ENCODE measurements around the gene ZNF688.
A peak's percentile ranks its signal among the peaks of the same experiment; 100 is the strongest.
"Not testable (repeated sequence)": the region's sequence is repeated elsewhere in the genome, so short reads cannot be mapped to it uniquely, and the experiment has no call there.

The ZNF688 gene

GRCh38 chr16:30555315-30556124 lies 16.0 kb downstream of the ZNF688 start:
- no peak for DNase-seq

DNA sequence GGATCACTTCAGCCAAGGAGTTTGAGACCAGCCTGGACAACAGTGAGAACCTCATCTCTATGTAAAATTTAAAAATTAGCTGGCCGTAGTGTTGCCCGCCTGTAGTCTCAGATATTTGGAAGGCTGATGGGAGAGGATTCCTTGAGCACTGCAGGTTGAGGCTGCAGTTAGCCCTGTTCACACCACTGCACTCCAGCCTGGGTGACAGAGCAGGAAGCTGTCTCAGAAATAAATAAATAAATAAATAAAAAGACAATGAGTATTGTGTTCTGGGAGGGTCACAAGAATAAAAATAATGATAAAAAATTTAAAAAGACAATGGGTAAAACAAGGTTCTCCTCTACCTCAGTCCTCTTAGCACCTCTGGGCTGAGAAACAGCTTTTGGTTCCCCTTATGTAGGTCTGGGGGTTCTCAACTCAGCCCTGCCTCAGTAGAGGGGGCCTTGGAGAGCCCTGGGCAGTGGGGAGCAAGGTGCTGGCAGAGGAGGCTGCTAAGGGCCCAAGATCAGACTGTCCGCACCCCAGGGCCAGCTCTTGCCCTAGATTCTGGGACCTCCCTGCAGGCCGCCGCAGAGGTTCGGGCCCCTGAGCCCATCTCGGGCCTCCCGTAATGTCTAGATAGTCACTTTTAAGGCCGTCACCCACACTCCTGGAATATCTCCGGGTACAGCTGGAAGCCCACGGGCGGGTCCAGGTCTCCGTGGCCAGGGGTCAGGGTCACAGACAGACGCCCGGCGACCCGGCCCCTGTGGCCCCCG lies 16.8 kb downstream of the ZNF688 start:
- no peak for DNase-seq

GRCh38 chr16:30553393-30553899 lies 18.1 kb downstream of the ZNF688 start:
- no peak for DNase-seq

DNA sequence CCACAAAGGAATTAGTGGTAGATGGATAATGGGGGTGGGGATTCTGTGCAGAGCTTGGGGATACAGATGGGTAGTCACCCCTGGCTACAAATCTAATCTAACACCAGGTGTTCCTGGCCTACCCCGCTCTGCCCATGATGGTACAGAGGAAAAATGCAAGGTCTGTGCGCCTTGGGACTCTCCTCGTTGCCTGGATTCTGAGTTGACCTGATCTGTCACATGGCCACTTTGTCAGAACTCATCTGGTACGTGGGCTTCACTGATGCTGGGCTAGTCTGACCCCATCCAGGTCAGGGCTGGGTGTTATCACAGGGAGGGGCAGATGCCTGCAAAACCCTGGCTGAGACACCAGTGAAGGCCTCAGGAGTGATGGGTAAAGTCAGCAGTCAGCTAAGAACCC lies 18.6 kb downstream of the ZNF688 start:
- no peak for DNase-seq

DNA sequence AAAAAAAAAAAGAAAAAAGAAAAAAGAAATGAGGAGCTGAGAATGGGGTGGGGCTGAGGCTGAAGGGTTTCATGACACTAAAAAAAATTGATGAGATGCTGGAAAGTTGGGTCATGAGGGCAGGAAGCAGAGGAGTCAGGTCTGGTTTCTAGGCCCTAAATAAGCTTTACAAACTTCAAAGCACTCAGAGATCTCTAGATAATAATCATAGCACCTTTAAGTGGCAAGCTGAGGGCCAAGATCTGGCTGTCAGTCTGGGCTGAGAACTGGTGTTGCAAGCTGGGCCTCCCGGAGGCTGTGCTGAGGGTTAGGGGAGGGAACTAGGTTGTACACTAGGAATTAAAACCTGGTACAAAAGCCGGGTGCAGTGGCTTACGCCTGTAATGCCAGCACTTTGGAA lies 19.7 kb downstream of the ZNF688 start:
- no peak for DNase-seq

DNA sequence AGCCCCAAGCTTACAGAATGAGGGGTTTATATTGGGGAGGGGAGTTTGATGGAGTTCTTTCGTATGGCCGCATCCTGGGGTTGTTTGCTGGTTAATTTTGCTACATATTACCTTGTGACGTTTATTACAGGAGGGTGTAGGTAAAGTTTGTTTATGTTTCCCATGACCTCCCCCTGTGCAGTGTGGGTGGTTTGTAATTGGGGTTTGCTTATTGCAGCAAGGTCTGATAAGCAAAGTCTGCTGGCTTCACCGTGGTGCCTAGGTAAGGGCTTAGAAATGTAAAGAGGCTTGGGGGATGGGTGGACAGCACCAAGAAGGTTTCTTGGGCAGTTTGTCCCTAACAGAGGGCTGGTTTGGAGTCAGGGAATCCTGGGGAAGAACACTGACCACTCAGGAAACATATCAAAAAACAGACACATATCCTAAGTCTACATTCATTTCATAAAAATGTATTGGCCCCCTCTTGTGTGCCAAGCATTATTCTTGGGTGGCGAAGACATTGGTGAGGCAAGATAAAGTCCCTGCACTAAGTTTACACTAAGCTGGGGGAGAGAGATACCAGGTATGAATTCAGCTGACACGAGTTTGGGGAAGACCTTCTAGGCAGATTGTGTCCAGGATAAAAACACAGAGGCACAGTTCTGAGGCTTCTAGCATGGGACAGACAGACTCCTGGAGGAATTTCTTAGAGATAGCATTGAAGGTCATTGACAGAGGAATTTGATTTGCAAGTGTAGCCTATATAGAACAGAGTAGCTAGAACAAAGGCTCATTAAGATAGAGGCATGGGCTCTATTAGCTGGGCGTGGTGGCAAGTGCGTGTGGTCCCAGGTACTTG lies 22.9 kb downstream of the ZNF688 start:
- DNase-seq: no peak

DNA sequence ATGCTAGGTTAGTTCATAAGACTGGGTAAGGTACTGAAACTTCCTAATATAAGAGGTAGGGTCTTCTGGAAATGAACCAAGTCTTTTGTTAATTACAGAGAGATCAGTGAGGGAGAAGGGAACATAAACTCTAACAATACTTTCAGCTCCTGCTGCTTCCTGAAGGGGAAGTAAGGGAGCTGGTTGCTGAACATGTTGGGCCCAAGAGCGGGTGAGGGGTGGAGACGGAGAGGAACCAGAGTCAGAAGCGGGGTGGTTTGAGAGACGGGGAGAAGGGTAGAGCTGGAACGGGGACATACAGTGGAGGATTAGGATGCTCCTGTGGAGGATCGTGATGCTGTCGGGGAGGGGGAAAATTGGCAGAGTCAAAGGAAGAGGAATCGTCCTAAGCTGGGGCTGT lies 25.4 kb downstream of the ZNF688 start:
- DNase-seq: no peak

- no peak for DNase-seq
These were observed 28.4 kb downstream of the ZNF688 start for GRCh38 chr16:30543067-30543466.

- DNase-seq: no peak
These were observed 29.8 kb downstream of the ZNF688 start for GRCh38 chr16:30541502-30542329.

DNA sequence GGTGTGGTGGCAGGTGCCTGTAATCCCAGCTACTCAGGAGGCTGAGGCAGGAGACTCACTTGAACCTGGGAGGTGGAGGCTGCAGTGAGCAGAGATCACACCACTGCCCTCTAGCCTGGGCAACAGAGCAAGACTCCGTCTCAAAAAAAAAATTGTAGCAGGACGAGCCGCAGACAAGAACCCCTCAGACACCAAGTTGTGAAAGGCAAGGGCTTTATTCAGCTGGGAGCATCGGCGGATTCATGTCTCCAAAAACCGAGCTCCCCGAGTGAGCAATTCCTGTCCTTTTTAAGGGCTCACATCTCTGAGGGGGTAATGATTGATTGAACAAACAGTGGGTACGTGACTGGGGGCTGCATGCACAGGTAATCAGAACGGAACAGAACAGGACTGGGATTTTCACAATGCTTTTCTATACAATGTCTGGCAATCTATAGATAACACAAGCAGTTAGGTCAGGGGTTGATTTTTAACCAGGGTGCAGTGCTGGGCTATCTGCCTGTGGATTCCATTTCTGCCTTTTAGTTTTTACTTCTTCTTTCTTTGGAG lies 30.5 kb downstream of the ZNF688 start:
- not testable (repeated sequence) for DNase-seq

GRCh38 chr16:30539986-30540526 lies 31.5 kb downstream of the ZNF688 start:
- not testable (repeated sequence) for DNase-seq

DNA sequence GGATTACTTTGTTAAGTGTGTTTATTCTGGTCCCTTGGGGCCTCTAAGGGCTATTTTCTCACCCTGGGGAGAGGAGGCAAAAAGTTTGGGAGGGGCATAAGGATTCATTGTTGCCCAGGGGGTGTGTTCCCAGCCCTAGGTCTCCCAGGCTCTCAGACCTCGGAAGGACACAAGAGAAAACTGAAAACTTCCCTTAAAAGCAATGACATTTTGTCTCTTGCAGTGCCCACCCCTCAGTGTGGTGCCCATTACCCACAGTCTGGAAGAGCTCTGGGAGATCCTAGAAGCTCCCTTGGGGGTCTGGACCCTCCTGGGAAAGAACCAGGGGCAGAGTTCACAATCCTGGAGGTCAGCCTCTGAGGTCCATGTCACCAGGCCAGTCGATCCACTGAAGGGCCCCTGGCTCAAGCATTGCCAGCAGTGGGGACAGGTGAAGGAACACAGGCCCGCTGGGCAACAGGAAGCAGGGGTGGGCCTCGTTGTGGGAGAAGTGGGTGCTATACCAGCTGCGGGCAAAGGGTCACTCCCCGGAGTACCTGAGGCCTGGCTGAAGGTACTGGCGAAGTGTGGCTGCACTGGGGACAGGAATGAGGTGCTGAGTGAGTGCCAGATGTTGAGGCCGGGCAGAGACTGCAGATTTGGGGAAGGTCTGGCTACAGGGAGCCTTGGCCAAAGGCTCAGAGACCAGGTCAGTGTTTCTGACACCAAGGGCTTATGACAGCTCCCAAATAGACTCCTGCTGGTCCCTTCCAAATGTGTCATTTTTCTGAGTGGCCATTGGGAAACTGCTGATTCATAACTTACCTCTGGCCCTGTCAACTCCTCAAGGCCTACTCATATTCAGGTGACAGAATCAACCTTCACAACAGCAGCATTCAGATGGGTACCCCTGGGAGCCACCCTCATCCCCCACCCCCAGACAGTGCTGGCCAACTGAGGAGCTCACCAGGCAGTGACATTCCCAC lies 32.2 kb downstream of the ZNF688 start:
- no peak for DNase-seq

GRCh38 chr16:30536391-30537024 lies 35.0 kb downstream of the ZNF688 start:
- DNase-seq: not testable (repeated sequence)

- DNase-seq: peak; percentile 29
These were observed 35.7 kb downstream of the ZNF688 start for GRCh38 chr16:30535777-30536190.

GRCh38 chr16:30535106-30535776 lies 36.3 kb downstream of the ZNF688 start:
- DNase-seq: no peak

GRCh38 chr16:30534368-30535105 lies 37.0 kb downstream of the ZNF688 start, which contains the start of gene ZNF747:
ZNF747 (minus strand) TSS chr16:30534858; CDS start chr16:30534679, 179 bp downstream.
- peak; percentile 91 for DNase-seq

GRCh38 chr16:30533748-30534367 lies 37.7 kb downstream of the ZNF688 start:
- DNase-seq: no peak

DNA sequence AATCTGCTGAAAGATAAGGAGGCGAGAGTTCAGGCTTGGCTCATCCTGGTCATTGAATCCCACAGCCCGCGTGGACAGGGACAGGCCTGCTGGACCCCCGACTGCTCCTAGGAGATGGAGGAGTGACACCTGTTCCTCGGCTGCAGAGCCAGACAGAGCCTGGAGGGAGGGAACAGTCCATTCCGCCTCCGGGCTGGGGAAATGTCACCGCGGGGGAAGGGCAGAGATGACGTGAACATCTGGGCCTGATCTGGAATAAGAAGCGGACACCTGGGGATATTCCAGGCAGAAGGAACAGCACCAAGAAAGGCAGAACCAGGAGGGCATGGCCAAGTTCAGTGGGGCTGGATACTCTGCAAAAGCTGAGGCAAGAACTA lies 38.4 kb downstream of the ZNF688 start:
- DNase-seq: no peak

Measured in NCI-H1105 (cell line).